A673 (cell line): ENCODE data around the gene HMX2. TPM values are rescaled to one million over a fixed set of nuclear protein-coding genes. Genes with fewer than 3 reads are reported as not detected.

Source experiments
- BruUV-seq: library from RNA; stranded (reverse); fragments of 400-500 nt; replicated peaks from 2 replicates; lab custom pipeline; 2021; lab: Mats Ljungman, UMichigan
- CTCF ChIA-PET: fragments of 300-600 bp; sonication (Branson Sonifier 250); formaldehyde crosslinking; loops from one replicate; lab custom pipeline; 2022; ENCODE audit warnings: antibody characterized with exemption; lab: Charles Lee
- POLR2A ChIA-PET: fragments of 300-600 bp; sonication (Branson Sonifier 250); formaldehyde crosslinking; loops from one replicate; lab custom pipeline; 2022; ENCODE audit warnings: antibody characterized with exemption; ENCODE audit not compliant: low non-redundant PET; lab: Charles Lee
- DNase-seq: peaks from one replicate; pipeline ENCODE4 v3.0.0-alpha.2; 2015; ENCODE audit warnings: low spot score
- H3K27ac ChIP-seq: fragments of 200-600 bp; sonication (generic); 2 replicates; pipeline ENCODE4 v1.5.1; 2016; ENCODE audit warnings: mixed run types, low read depth, mild to moderate bottlenecking, mixed read lengths, antibody characterized with exemption, low read length; ENCODE audit not compliant: poor library complexity, severe bottlenecking
- H3K27me3 ChIP-seq: fragments of 200-600 bp; sonication (generic); replicated peaks from 2 replicates; pipeline ENCODE4 v1.6.1; 2017; ENCODE audit warnings: mixed run types, low read depth, mild to moderate bottlenecking, mixed read lengths, antibody characterized with exemption, low read length; ENCODE audit not compliant: insufficient read depth, poor library complexity
- H3K36me3 ChIP-seq: fragments of 200-600 bp; sonication (generic); 2 replicates; pipeline ENCODE4 v1.6.1; 2016; ENCODE audit warnings: mixed run types, mild to moderate bottlenecking, mixed read lengths, antibody characterized with exemption, low read length; ENCODE audit not compliant: insufficient read depth, poor library complexity, severe bottlenecking
- H3K4me1 ChIP-seq: fragments of 200-600 bp; sonication (generic); 2 replicates; pipeline ENCODE4 v1.6.1; 2017; ENCODE audit warnings: mixed run types, mild to moderate bottlenecking, mixed read lengths, antibody characterized with exemption, low read length; ENCODE audit not compliant: insufficient read depth, poor library complexity, severe bottlenecking
- H3K4me3 ChIP-seq: fragments of 200-600 bp; sonication (generic); 2 replicates; pipeline ENCODE4 v1.5.1; 2016; ENCODE audit warnings: low read depth, mixed run types, mild to moderate bottlenecking, mixed read lengths, low read length; ENCODE audit not compliant: poor library complexity, severe bottlenecking
- H3K9me3 ChIP-seq: fragments of 200-600 bp; sonication (generic); 2 replicates; pipeline ENCODE4 v1.6.1; 2016; ENCODE audit warnings: mixed run types, low read depth, mild to moderate bottlenecking, mixed read lengths, antibody characterized with exemption, low read length; ENCODE audit not compliant: poor library complexity, severe bottlenecking
- EZH2 ChIP-seq: fragments of 200-600 bp; sonication (generic); IDR thresholded peaks from 2 replicates; pipeline ENCODE4 v1.6.1; 2017; ENCODE audit warnings: borderline replicate concordance, low read depth, mild to moderate bottlenecking, mixed read lengths, antibody characterized with exemption, low read length; ENCODE audit not compliant: poor library complexity, severe bottlenecking
- intact Hi-C: fragments of 100-400 bp; cut with micrococcal nuclease; formaldehyde crosslinking; loops from one replicate; pipeline ENCODE4 v1.10.0; 2022; ENCODE audit not compliant: unreplicated experiment
- total RNA-seq: library from RNA; stranded (reverse); gene quantifications from 2 replicates; pipeline ENCODE4 v1.2.3, GENCODE V29; 2021
- TF ChIP-seq, protein P1 (sequence below): fragments of 300-800, 200-600 bp; sonication (generic); conservative IDR thresholded peaks from 2 replicates; pipeline ENCODE4 v1.5.1; 2017; ENCODE audit warnings: low read depth, mild to moderate bottlenecking, antibody characterized with exemption, low read length, moderate library complexity, mixed read lengths

Gene HMX2
- total RNA-seq, 1 experiment from 2014 or later, result not detected

DNA sequence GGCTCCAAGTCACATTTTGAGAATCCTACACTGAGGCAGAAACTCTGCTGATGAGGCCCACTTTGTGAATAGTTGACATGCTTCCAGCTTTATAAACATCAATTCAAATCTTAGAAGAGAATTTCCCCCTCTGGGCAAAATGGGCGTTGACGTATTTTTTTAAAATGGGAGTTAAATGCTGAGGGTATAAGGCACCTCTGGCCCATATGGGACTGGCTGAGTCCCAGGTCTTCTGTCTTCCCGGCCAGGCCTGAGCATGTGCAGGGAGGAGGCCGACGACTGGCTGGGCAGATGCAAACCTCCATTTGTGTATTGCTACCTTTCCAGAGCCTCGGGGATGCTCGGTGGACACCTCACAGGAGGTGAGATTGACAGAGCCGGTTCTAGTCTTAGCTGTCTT lies 44.0 kb downstream of the HMX2 start:
- TF ChIP-seq, protein P1, sequence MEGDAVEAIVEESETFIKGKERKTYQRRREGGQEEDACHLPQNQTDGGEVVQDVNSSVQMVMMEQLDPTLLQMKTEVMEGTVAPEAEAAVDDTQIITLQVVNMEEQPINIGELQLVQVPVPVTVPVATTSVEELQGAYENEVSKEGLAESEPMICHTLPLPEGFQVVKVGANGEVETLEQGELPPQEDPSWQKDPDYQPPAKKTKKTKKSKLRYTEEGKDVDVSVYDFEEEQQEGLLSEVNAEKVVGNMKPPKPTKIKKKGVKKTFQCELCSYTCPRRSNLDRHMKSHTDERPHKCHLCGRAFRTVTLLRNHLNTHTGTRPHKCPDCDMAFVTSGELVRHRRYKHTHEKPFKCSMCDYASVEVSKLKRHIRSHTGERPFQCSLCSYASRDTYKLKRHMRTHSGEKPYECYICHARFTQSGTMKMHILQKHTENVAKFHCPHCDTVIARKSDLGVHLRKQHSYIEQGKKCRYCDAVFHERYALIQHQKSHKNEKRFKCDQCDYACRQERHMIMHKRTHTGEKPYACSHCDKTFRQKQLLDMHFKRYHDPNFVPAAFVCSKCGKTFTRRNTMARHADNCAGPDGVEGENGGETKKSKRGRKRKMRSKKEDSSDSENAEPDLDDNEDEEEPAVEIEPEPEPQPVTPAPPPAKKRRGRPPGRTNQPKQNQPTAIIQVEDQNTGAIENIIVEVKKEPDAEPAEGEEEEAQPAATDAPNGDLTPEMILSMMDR, result no peak
- no peak for TF ChIP-seq EZH2
- Histone ChIP-seq H3K27ac (no peak overlapping the region), H3K27me3 (no peaks in the 10 kb centered on the region), H3K9me3 (no peaks in the 10 kb centered on the region), H3K36me3 (no peaks in the 10 kb centered on the region), H3K4me1 (no peaks in the 10 kb centered on the region), H3K4me3 (no peak overlapping the region)
- ChIA-PET CTCF (no interaction called here), POLR2A (no interaction called here)
- intact Hi-C loops, result no loop called here
- BruUV-seq, result no TSS peak
- DNase-seq, result no peak

DNA sequence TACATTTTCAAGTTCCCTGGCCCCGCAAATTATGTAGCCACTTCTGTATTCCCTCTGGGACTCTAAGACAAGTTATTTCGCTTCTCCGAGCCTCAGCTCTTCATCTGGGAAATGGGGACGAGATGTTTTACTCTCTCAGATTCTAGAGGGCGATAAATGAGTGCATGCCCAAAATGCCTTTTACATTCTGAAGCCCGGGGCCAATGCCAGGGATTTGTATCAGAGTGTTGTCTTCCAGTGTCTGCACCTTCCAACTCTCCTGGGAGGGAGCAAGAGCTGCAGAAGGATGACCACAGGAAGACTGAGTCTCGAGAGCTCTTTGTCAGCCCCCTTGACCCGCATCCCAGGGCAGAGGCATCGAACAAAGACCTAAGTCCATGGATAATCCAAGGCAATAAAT lies 46.1 kb downstream of the HMX2 start:
- H3K4me3 ChIP-seq, result no peak overlapping the region
- BruUV-seq, result no TSS peak
- POLR2A ChIA-PET, result no interaction called here
- TF ChIP-seq EZH2, result no peak
- no peak overlapping the region for H3K27ac ChIP-seq
- intact Hi-C loops, result no loop called here
- CTCF ChIA-PET, result no interaction called here
- no peaks in the 10 kb centered on the region for H3K36me3 ChIP-seq
- H3K27me3 ChIP-seq, result no peaks in the 10 kb centered on the region
- no peak for DNase-seq
- H3K9me3 ChIP-seq, result no peaks in the 10 kb centered on the region
- H3K4me1 ChIP-seq, result no peaks in the 10 kb centered on the region

Other genes starting within 250 kb of the HMX2 start
- gene FAM24A, start 237.5 kb upstream of the HMX2 start, total RNA-seq, result not detected in 2 replicates
- gene C10orf88, start 193.9 kb upstream of the HMX2 start, total RNA-seq, result 14.2 and 17.7 TPM in 2 replicates
- 4.5 and 5.7 TPM in 2 replicates for gene PSTK, start 167.7 kb upstream of the HMX2 start, total RNA-seq
- 13.8 and 14.4 TPM in 2 replicates for gene IKZF5, start 139.3 kb upstream of the HMX2 start, total RNA-seq
- gene ACADSB, start 139.1 kb upstream of the HMX2 start, total RNA-seq, result 20.4 and 27.8 TPM in 2 replicates
- gene HMX3, start 12.2 kb upstream of the HMX2 start, total RNA-seq, result 0.26 TPM in 1 of 2 replicates, not detected in the other
- 196 and 207 TPM in 2 replicates for gene BUB3, start 6.3 kb downstream of the HMX2 start, total RNA-seq